Stimulated activated CD4-positive, alpha-beta T cell treated with anti-CD3 and anti-CD28 coated beads, Interleukin-12 subunit alpha, Interleukin-12 subunit beta, amount 100 ng/mL, for 48 hours (primary cell): ENCODE results near the gene RAPGEF6.
"Not testable (repeated sequence)": the region's sequence is repeated elsewhere in the genome, so short reads cannot be mapped to it uniquely, and the experiment has no call there.

ENCODE experiments used
- DNase-seq, 3 donors: peaks; one replicate each; pipeline ENCODE4 v3.0.0-alpha.2; 2020; ENCODE audit warnings: low read depth in 2 of 3, low spot score in 1 of 3

The RAPGEF6 gene

GRCh38 chr5:131610198-131611063 lies 24.6 kb downstream of the RAPGEF6 start:
- no peak for DNase-seq

- no peak for DNase-seq
Measured at GRCh38 chr5:131609774-131610173, 25.3 kb downstream of the RAPGEF6 start.

- no peak for DNase-seq
Measured at GRCh38 chr5:131608597-131608996, 26.4 kb downstream of the RAPGEF6 start.

- no peak for DNase-seq
Measured at GRCh38 chr5:131607903-131608540, 27.0 kb downstream of the RAPGEF6 start.

- no peak for DNase-seq
Measured at GRCh38 chr5:131607418-131607817, 27.6 kb downstream of the RAPGEF6 start.

GRCh38 chr5:131605086-131605485 lies 29.9 kb downstream of the RAPGEF6 start:
- DNase-seq = no peak

GRCh38 chr5:131595088-131596033 lies 39.7 kb downstream of the RAPGEF6 start:
- DNase-seq = no peak

- no peak for DNase-seq
Measured at GRCh38 chr5:131593921-131594320, 41.1 kb downstream of the RAPGEF6 start.

- DNase-seq = not testable (repeated sequence)
Measured at GRCh38 chr5:131593436-131593835, 41.6 kb downstream of the RAPGEF6 start.

GRCh38 chr5:131589510-131590348 lies 45.3 kb downstream of the RAPGEF6 start:
- DNase-seq = peak in 1 of 3 donors; percentile 14

- DNase-seq = no peak
Measured at GRCh38 chr5:131587541-131587940, 47.5 kb downstream of the RAPGEF6 start.

GRCh38 chr5:131581702-131582101 lies 53.3 kb downstream of the RAPGEF6 start:
- no peak for DNase-seq

- no peak for DNase-seq
Measured at GRCh38 chr5:131579917-131580671, 54.9 kb downstream of the RAPGEF6 start.

- no peak for DNase-seq
Measured at GRCh38 chr5:131575660-131576227, 59.3 kb downstream of the RAPGEF6 start.

GRCh38 chr5:131571669-131572168 lies 63.3 kb downstream of the RAPGEF6 start:
- no peak for DNase-seq

- no peak for DNase-seq
Measured at GRCh38 chr5:131570757-131571156, 64.3 kb downstream of the RAPGEF6 start.

- DNase-seq = no peak
Measured at GRCh38 chr5:131564229-131564652, 70.8 kb downstream of the RAPGEF6 start.

GRCh38 chr5:131563434-131564228 lies 71.4 kb downstream of the RAPGEF6 start:
- DNase-seq = no peak
